Measurements from ENCODE around the gene BCAR1. TPM values are rescaled to one million over a fixed set of nuclear protein-coding genes. Genes with fewer than 3 reads are reported as not detected.
A peak's percentile ranks its signal among the peaks of the same experiment; 100 is the strongest.

BCAR1 gene
- total and polyA plus RNA-seq, 2 of the 13 experiments (the other 11 are each of a cell fraction or from before 2014, with no cell fraction given), result 48.1 to 51.7 TPM

GRCh38 chr16:75250809-75251279 is 580 bp downstream of the BCAR1 start (continued):
- TF ChIP-seq ZNF281 (CRISPR knock-in tag; IDR thresholded peaks at IDR 0.05; ENCODE audit: borderline replicate concordance), result peak; percentile 42; the same call in 1 of the 2 replicates
- peak; percentile 56 for TF ChIP-seq XRCC5 (optimal IDR thresholded peaks at IDR 0.05; ENCODE audit: low read length)
- TF ChIP-seq ZNF263 (CRISPR knock-in tag; IDR thresholded peaks at IDR 0.05), result peak; percentile 78; the same call in 1 of the 2 replicates
- TF ChIP-seq TCF7 (IDR thresholded peaks at IDR 0.05; ENCODE audit: low read depth), result no peak
- 0 out of 2 replicates have a peak, but pooled peaks have one; percentile 17 for TF ChIP-seq ZNF383 (CRISPR knock-in tag; IDR thresholded peaks at IDR 0.05; ENCODE audit: borderline replicate concordance)
- TF ChIP-seq NR1H2 (CRISPR knock-in tag; IDR thresholded peaks at IDR 0.05; ENCODE audit: borderline replicate concordance, low read depth), result no peak
- TF ChIP-seq ATF4 (CRISPR knock-in tag; IDR thresholded peaks at IDR 0.05), result no peak
- TF ChIP-seq RCOR2 (CRISPR knock-in tag; IDR thresholded peaks at IDR 0.05), result no peak
- TF ChIP-seq EED (CRISPR knock-in tag; IDR thresholded peaks at IDR 0.05), result peak; percentile 55; the same call in 1 of the 2 replicates
- peak; percentile 48; the same call in 1 of the 2 replicates for TF ChIP-seq FOXC1 (CRISPR knock-in tag; IDR thresholded peaks at IDR 0.05; ENCODE audit: borderline replicate concordance)
- TF ChIP-seq RBM39 (IDR thresholded peaks at IDR 0.05; ENCODE audit: low read depth, low read length, poor library complexity, severe bottlenecking), result peak; percentile 47
- TF ChIP-seq CHCHD3 (CRISPR knock-in tag; IDR thresholded peaks at IDR 0.05), result no peak
- TF ChIP-seq ZHX2 (IDR thresholded peaks at IDR 0.05; ENCODE audit: low read depth), result no peak
- TF ChIP-seq ZHX2 (CRISPR knock-in tag; IDR thresholded peaks at IDR 0.05; ENCODE audit: borderline replicate concordance), result peak; percentile 31; the same call in 1 of the 2 replicates
- 0 out of 2 replicates have a peak, but pooled peaks have one; percentile 6 for TF ChIP-seq FOXO4 (CRISPR knock-in tag; conservative IDR thresholded peaks at IDR 0.05)
- 0 out of 2 replicates have a peak, but pooled peaks have one; percentile 16 for TF ChIP-seq XBP1 (CRISPR knock-in tag; IDR thresholded peaks at IDR 0.05)
- TF ChIP-seq KDM3A (CRISPR knock-in tag; IDR thresholded peaks at IDR 0.05; ENCODE audit: low read depth), result no peak
- TF ChIP-seq MAX (IDR thresholded peaks at IDR 0.05), result no peak; the same call in 1 of the 2 replicates

Data from HepG2 (cell line).